ENCODE results near the gene GPX3.

GPX3 gene

DNA sequence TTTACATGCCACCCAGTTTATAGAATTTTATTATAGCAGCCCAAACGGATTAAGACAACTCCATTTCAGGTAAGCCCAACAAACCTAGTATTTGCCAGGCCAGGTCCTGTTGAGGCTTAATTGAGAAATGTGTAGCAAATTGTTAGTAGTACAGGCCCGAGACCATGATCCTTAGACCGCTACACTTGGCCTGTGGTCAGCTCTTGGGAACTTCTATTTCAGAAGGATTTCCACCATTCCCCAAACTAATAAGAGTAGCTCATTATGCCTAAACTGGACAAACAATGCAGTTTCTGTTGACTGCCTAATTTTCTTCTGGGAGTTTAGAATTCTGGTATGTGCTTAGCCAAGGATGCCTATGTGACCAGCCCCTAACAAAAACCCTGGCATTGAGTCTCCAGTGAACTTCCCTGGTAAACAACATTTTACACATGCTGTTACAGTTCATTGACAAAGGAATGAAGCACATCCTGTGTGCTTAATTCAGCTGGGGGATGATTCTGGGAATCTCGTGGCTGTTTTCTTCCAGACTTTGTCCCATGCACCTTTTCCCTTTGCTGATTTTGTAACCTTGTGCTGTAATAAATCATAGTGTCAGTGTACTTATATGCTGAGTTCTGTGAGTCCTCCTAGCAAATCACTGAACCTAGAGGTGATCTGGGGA, 5.6 kb upstream of the GPX3 start:
- DNase-seq: no peak

GRCh38 chr5:151015974-151016587, 4.3 kb upstream of the GPX3 start:
- no peak for DNase-seq

DNA sequence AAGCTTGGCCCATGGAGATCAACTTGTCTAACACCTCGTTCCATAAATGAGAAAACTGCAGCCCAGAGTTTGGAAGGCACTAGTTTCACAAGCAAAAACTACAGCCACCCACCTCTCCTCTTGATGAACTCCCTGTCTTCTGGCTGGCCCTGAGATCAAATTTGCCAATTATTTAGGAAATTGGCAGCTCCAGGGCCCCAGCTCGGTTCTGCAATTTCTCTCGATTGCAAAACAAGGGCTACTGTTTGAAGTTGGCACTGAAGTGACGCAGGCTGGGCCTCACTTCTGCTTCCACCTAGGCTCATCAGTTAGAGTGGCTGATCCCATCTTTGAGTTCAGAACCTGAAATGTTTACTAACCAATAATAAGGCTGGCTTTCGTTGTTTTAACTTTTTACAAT, 3.7 kb upstream of the GPX3 start:
- DNase-seq: peak; percentile 41

- no peak for DNase-seq
Measured at GRCh38 chr5:151017897-151018296, 2.5 kb upstream of the GPX3 start.

DNA sequence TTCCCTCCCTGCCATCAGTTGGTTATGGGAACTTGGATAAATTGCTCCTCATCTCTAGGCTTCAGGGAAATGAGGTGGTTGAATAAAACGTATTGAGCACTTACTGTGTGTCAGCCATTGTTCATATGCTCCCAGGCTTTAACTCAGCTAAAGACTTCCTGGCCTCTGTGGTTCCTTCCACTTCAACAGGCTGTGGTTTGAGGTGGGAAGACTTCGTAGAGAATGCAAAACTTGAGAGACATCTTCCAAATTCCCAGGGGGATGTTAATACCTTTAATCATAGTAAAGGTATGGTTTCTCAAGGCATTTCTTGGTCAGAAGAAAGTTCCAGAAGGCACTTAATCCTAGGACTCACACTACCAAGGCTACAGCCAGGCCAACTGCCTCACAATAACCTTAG, 1.5 kb upstream of the GPX3 start:
- DNase-seq: no peak

GRCh38 chr5:151019331-151019730, 1.1 kb upstream of the GPX3 start:
- no peak for DNase-seq

DNA sequence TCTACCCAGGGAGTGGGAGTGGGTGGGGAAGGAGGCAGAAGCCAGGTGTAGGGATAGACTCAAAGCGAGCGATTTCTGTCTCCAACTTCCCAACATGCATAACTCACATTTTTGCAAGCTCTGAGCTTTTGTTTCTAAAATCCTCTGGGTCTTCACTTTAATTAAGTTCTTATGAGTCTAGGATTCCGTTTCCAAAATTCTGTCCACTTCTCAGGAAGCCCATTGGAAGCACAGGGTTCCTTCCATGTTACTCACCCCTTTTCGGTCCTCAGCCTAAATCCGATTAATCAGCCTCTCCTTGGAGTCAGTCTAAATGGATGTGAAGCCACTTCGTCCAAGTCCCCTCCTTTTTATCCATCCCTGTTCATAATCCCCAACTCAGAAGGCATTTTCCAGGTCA, 1.4 kb downstream of the GPX3 start:
- DNase-seq: no peak

DNA sequence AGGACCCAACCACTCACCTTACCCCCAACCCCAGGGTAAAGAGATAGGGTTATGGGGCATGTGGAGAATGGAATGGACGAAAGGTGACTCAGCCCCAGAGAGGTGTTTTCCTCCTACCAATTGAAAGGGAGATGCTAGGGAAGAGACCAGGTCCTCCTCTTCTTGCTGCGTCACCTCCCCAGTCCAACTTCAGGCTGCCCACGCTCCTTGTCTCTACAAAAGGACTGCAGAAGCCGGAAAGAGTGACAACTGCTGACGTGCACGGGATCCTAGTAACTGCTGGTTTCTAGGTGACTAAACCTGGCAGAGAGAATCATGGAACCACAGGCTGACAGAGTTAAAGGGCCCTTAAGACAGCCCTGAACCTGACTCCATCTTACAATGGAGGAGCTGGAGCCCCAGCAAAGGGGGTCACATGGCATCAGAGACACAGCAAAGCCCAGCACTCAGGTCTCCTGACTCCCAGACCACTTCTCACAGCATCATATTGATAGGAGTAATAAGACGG, 2.2 kb downstream of the GPX3 start:
- no peak for DNase-seq

DNA sequence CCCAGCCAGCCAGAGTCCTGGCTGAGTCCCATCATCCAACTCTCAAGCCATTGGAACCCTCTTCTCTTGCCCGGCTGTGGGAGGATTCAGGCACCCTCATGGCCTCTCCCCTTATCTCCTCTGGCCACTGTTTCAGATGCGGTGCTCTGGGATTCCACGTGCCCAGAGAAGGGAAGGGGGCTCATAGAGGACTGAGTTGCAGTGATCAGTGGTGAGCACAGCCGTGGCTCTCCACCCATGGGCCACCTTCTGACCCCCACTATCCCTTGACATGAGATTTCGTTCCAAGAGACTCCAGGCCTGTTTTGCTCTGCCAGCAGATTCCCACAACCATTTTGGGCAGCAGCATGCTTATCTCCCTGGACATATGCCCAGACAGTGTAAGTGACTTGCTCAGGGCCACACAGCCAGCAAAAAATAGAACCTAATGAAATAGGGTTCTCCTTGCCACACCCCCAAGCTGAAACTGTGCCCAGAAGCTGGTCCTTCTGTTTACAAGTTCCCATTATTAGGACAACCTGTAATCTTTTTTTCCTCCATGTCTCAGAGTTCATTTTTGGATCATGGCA, 2.7 kb downstream of the GPX3 start:
- DNase-seq: no peak

DNA sequence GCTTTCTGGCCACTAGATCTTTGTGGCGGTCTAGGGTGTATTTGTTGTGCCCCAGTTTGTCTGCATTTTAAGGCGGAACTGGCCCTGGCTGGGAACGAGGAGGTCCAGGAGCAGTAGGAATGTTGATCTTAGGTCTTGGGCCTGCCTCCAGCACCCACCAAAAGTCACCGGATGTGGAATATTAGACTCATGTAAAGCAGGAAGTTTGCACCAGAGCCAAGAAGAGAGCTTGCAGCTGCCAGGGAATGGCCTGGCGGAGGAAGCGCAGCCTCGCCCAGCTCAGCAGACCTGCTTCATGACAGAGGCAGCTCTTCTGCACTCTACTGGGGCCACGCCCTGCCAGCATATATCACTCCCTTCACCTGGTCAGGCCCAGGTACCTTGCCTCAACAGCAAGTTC, 3.3 kb downstream of the GPX3 start:
- DNase-seq: no peak

DNA sequence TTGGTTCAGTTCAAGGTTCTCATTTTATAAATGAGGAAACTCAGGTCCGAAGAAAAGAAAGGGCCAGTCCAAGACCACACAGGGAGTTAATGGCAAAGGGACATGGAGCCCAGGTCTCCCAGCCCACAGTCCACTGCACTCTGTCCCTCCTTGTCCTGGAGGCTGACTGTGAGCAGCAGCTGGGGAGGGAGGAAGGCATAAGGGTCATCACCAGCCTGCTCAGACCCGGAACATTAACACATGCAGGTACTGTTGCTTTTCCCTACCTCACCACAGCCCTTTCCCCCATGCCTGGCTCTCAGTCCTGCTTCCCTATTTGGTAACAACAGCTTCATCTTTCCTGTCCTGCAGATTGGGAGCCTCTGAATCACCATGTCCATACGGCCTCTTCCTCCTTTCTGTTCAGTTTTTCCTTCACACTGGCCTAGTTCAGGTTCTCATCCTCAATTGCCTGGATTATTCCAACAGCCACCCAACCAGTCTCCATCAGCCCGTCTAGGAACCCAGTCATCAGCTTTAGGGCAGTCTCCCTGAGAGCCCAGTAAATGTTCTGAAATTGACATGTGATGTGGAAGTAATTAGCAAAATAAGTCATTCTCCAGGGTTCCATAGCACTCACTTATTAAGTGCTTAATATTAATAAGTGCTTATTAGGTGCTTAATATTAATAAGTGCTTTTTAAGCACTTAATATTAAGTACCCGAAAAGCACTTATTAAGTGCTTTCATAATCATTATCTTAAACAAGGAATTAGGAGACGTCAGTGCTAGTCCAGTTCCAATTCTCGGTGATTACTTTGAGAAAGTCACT, 4.3 kb downstream of the GPX3 start:
- DNase-seq: no peak

DNA sequence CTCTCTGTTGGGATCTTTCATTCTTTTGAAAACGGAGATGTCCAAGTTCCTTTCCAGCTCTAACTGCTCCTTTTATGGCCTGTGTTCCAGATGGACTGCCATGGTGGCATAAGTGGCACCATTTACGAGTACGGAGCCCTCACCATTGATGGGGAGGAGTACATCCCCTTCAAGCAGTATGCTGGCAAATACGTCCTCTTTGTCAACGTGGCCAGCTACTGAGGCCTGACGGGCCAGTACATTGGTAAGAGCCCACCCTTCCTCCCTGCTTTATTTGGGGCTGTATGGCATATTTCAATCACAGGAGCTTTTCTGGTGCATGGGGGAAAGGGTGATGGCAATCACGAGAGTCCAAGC, 4.8 kb downstream of the GPX3 start:
- no peak for DNase-seq

GRCh38 chr5:151026088-151026487, 5.7 kb downstream of the GPX3 start:
- no peak for DNase-seq

DNA sequence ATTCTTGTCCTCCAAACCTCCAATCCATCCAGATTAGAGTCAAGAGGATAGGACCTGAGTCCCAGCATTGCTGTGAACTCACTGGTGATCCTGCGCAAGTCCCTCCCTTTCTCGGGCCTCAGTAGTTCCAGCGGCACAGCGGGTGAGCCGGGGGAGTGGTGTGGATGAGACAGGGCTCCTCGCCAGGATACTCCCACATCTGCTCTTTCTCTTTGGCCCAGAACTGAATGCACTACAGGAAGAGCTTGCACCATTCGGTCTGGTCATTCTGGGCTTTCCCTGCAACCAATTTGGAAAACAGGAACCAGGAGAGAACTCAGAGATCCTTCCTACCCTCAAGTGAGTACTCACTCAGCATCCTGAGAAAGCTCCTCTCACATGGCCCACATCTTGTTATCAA, 6.3 kb downstream of the GPX3 start:
- no peak for DNase-seq

GRCh38 chr5:151027961-151028479, 7.6 kb downstream of the GPX3 start:
- DNase-seq: no peak

DNA sequence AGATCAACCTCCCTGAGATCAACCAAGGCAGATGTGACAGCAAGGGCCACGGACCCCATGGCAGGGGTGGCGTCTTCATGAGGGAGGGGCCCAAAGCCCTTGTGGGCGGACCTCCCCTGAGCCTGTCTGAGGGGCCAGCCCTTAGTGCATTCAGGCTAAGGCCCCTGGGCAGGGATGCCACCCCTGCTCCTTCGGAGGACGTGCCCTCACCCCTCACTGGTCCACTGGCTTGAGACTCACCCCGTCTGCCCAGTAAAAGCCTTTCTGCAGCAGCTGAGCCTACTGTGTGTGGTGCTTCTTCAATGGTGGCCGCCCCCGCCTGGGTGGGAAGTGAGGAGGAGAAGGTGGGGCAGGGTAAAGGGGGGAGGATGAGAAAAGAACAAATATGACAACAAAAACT, 8.3 kb downstream of the GPX3 start:
- no peak for DNase-seq

GRCh38 chr5:151029179-151030055, 9.0 kb downstream of the GPX3 start:
- DNase-seq: no peak

DNA sequence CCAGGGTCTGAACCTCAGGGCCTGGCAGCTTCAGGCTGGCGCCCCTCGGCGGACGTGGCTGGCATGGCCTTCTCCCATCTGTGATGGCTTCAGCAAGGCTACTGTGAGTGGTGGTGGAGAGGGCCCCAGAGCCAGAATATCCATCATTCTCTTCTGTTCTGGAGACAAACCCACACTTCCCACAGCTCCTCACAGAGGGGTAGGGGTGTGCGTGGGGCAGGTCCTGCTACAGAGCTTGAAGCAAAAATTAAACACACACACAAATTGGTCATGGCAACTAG, 9.6 kb downstream of the GPX3 start:
- no peak for DNase-seq

GRCh38 chr5:151030379-151030778, 10.0 kb downstream of the GPX3 start:
- no peak for DNase-seq

- no peak for DNase-seq
Measured at GRCh38 chr5:151031554-151031953, 11.2 kb downstream of the GPX3 start.

GRCh38 chr5:151033217-151033934, 13.0 kb downstream of the GPX3 start:
- no peak for DNase-seq
